Stimulated activated CD4-positive, alpha-beta T cell treated with anti-CD3 and anti-CD28 coated beads, Interleukin-1b, Interleukin-23, amount 100 ng/mL, for 1 hour (primary cell): ENCODE measurements around the gene JAKMIP3.

ENCODE experiments used
- DNase-seq, 2 donors: peaks; one replicate each; pipeline ENCODE4 v3.0.0-alpha.2; 2020; ENCODE audit warnings: low read depth in 2 of 2

Gene JAKMIP3

GRCh38 chr10:132065491-132066105 is at the start of gene JAKMIP3:
TSS of gene JAKMIP3 (plus strand) at chr10:132065946. CDS start at chr10:132104809, 38,863 bp downstream.
- DNase-seq: no peak

GRCh38 chr10:132016514-132016913 is 49.2 kb upstream of the JAKMIP3 start:
- no peak for DNase-seq

GRCh38 chr10:132018446-132018845 is 47.3 kb upstream of the JAKMIP3 start:
- DNase-seq: no peak

- DNase-seq: no peak
Observed at GRCh38 chr10:132019366-132019765, 46.4 kb upstream of the JAKMIP3 start.

GRCh38 chr10:132020456-132020855 is 45.3 kb upstream of the JAKMIP3 start:
- DNase-seq: no peak

GRCh38 chr10:132021046-132021445 is 44.7 kb upstream of the JAKMIP3 start:
- no peak for DNase-seq

- DNase-seq: no peak
Observed at GRCh38 chr10:132021504-132022143, 44.1 kb upstream of the JAKMIP3 start.

GRCh38 chr10:132022241-132022640 is 43.5 kb upstream of the JAKMIP3 start:
- no peak for DNase-seq

- DNase-seq: peak; percentile 47 to 68
Observed at GRCh38 chr10:132023092-132023811, 42.5 kb upstream of the JAKMIP3 start.

GRCh38 chr10:132027423-132027983 is 38.2 kb upstream of the JAKMIP3 start:
- no peak for DNase-seq

- DNase-seq: no peak
Observed at GRCh38 chr10:132028706-132029105, 37.0 kb upstream of the JAKMIP3 start.

GRCh38 chr10:132030898-132031463 is 34.8 kb upstream of the JAKMIP3 start:
- no peak for DNase-seq

- no peak for DNase-seq
Observed at GRCh38 chr10:132033632-132034031, 32.1 kb upstream of the JAKMIP3 start.

- DNase-seq: no peak
Observed at GRCh38 chr10:132035476-132035875, 30.3 kb upstream of the JAKMIP3 start.

GRCh38 chr10:132036153-132036886 is 29.4 kb upstream of the JAKMIP3 start:
- no peak for DNase-seq

GRCh38 chr10:132036887-132037675 is 28.7 kb upstream of the JAKMIP3 start:
- no peak for DNase-seq

GRCh38 chr10:132037676-132037975 is 28.1 kb upstream of the JAKMIP3 start:
- no peak for DNase-seq

- no peak for DNase-seq
Observed at GRCh38 chr10:132039371-132039770, 26.4 kb upstream of the JAKMIP3 start.

GRCh38 chr10:132040046-132040445 is 25.7 kb upstream of the JAKMIP3 start:
- no peak for DNase-seq

GRCh38 chr10:132041340-132041739 is 24.4 kb upstream of the JAKMIP3 start:
- DNase-seq: no peak
